Type B pancreatic cell (in vitro differentiated cells): Measurements from ENCODE around the gene RPS6KL1. TPM values are rescaled to one million over a fixed set of nuclear protein-coding genes. Genes with fewer than 3 reads are reported as not detected.
A peak's percentile ranks its signal among the peaks of the same experiment; 100 is the strongest.

Experiments
- DNase-seq: peaks from one replicate; pipeline ENCODE4 v3.0.0; 2021; ENCODE audit warnings: mixed read lengths; ENCODE audit not compliant: unreplicated experiment; ENCODE audit errors: extremely low spot score
- H3K27ac Mint-ChIP-seq: 2 replicates; pipeline ENCODE4 v1.8.0; 2021; ENCODE audit warnings: mild to moderate bottlenecking, mixed read lengths
- H3K27me3 Mint-ChIP-seq: 2 replicates; pipeline ENCODE4 v1.8.0; 2021; ENCODE audit warnings: mixed read lengths
- H3K36me3 Mint-ChIP-seq: 2 replicates; pipeline ENCODE4 v1.8.0; 2021; ENCODE audit warnings: mixed read lengths
- H3K4me1 Mint-ChIP-seq: one replicate; pipeline ENCODE4 v1.8.0; 2021; ENCODE audit warnings: mixed read lengths; ENCODE audit not compliant: unreplicated experiment
- H3K4me3 Mint-ChIP-seq: 2 replicates; pipeline ENCODE4 v1.8.0; 2021; ENCODE audit warnings: mild to moderate bottlenecking, mixed read lengths
- H3K9me3 Mint-ChIP-seq: 2 replicates; pipeline ENCODE4 v1.8.0; 2021; ENCODE audit warnings: mixed read lengths
- CTCF ChIP-seq: fragments of 200-600 bp; sonication (generic); conservative IDR thresholded peaks from 2 replicates; pipeline ENCODE4 v1.5.0; 2021; ENCODE audit warnings: antibody characterized with exemption, mild to moderate bottlenecking
- total RNA-seq: library from RNA; stranded (reverse); gene quantifications from 2 replicates; pipeline ENCODE4 v1.2.1, GENCODE V29; 2021; ENCODE audit warnings: low replicate concordance

Gene RPS6KL1
- total RNA-seq, 1 donor from 2014 or later, result 7.5 TPM

- peak overlapping the region; percentile 26 for H3K27ac Mint-ChIP-seq
- H3K36me3 Mint-ChIP-seq, result peaks cover 5% of the 10 kb centered on the region
- peaks cover 25% of the 10 kb centered on the region for H3K4me1 Mint-ChIP-seq
- no peak for DNase-seq
- H3K4me3 Mint-ChIP-seq, result peak overlapping the region; percentile 51
- H3K27me3 Mint-ChIP-seq, result peaks cover 3% of the 10 kb centered on the region
- H3K9me3 Mint-ChIP-seq, result no peaks in the 10 kb centered on the region
- TF ChIP-seq CTCF, result no peak
These were observed 43.5 kb downstream of the RPS6KL1 start for GRCh38 chr14:74879427-74880182.

GRCh38 chr14:74875941-74876913, 46.8 kb downstream of the RPS6KL1 start, which contains the start of gene PROX2:
Gene PROX2 (minus strand): TSS chr14:74876145. CDS start chr14:74863834, 12,311 bp downstream.
- no peak for DNase-seq
- Mint-ChIP-seq H3K4me3 (no peak within 1 kb of the TSS), H3K4me1 (peaks cover 6% of the 10 kb centered on the region), H3K27ac (no peak within 1 kb of the TSS), H3K27me3 (peaks cover 3% of the 10 kb centered on the region), H3K9me3 (no peaks in the 10 kb centered on the region), H3K36me3 (no peaks in the 10 kb centered on the region)
- TF ChIP-seq CTCF, result no peak

- Mint-ChIP-seq H3K36me3 (no peaks in the 10 kb centered on the region), H3K27ac (no peak overlapping the region), H3K4me3 (no peak overlapping the region), H3K4me1 (peaks cover 6% of the 10 kb centered on the region), H3K27me3 (peaks cover 3% of the 10 kb centered on the region), H3K9me3 (no peaks in the 10 kb centered on the region)
- DNase-seq, result no peak
- no peak for TF ChIP-seq CTCF
These were observed 47.9 kb downstream of the RPS6KL1 start for GRCh38 chr14:74875204-74875603.

- H3K4me1 Mint-ChIP-seq, result no peaks in the 10 kb centered on the region
- H3K4me3 Mint-ChIP-seq, result no peak overlapping the region
- no peak for DNase-seq
- no peak overlapping the region for H3K27ac Mint-ChIP-seq
- peaks cover 7% of the 10 kb centered on the region for H3K27me3 Mint-ChIP-seq
- TF ChIP-seq CTCF, result no peak
- no peaks in the 10 kb centered on the region for H3K9me3 Mint-ChIP-seq
- no peaks in the 10 kb centered on the region for H3K36me3 Mint-ChIP-seq
These were observed 51.2 kb downstream of the RPS6KL1 start for GRCh38 chr14:74871819-74872218.

GRCh38 chr14:74868739-74869138, 54.3 kb downstream of the RPS6KL1 start:
- H3K27ac Mint-ChIP-seq, result no peak overlapping the region
- DNase-seq, result no peak
- no peak overlapping the region for H3K4me3 Mint-ChIP-seq
- TF ChIP-seq CTCF, result no peak
- H3K27me3 Mint-ChIP-seq, result peaks cover 13% of the 10 kb centered on the region
- H3K9me3 Mint-ChIP-seq, result no peaks in the 10 kb centered on the region
- H3K36me3 Mint-ChIP-seq, result no peaks in the 10 kb centered on the region
- H3K4me1 Mint-ChIP-seq, result no peaks in the 10 kb centered on the region
